ENCODE measurements around the gene FHOD3.

The FHOD3 gene

DNA sequence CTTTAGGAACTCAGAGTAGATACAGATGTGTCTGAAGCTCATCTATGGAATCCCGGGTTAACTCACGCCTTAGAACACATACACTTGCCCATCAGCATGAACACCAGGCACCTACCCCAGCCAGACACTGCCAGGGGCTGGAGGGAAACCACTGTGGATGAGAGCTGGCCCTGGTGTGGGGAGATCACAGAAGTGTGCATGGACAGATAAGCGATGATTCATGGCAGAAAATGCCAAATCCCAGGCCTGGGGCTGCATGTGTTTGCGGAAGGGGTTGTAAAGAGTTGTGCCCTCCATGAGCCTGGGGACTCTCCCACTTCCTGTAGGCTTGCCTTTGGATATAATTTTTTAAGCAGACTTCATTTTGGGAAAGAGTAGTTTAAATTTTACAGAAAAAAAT, 193.4 kb downstream of the FHOD3 start:
- no peak overlapping the region for H3K4me3 ChIP-seq (ENCODE audit: low read depth, low read length)
- TF ChIP-seq, protein P1, sequence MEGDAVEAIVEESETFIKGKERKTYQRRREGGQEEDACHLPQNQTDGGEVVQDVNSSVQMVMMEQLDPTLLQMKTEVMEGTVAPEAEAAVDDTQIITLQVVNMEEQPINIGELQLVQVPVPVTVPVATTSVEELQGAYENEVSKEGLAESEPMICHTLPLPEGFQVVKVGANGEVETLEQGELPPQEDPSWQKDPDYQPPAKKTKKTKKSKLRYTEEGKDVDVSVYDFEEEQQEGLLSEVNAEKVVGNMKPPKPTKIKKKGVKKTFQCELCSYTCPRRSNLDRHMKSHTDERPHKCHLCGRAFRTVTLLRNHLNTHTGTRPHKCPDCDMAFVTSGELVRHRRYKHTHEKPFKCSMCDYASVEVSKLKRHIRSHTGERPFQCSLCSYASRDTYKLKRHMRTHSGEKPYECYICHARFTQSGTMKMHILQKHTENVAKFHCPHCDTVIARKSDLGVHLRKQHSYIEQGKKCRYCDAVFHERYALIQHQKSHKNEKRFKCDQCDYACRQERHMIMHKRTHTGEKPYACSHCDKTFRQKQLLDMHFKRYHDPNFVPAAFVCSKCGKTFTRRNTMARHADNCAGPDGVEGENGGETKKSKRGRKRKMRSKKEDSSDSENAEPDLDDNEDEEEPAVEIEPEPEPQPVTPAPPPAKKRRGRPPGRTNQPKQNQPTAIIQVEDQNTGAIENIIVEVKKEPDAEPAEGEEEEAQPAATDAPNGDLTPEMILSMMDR (IDR thresholded peaks at IDR 0.05; ENCODE audit: low read depth, low read length) = no peak

DNA sequence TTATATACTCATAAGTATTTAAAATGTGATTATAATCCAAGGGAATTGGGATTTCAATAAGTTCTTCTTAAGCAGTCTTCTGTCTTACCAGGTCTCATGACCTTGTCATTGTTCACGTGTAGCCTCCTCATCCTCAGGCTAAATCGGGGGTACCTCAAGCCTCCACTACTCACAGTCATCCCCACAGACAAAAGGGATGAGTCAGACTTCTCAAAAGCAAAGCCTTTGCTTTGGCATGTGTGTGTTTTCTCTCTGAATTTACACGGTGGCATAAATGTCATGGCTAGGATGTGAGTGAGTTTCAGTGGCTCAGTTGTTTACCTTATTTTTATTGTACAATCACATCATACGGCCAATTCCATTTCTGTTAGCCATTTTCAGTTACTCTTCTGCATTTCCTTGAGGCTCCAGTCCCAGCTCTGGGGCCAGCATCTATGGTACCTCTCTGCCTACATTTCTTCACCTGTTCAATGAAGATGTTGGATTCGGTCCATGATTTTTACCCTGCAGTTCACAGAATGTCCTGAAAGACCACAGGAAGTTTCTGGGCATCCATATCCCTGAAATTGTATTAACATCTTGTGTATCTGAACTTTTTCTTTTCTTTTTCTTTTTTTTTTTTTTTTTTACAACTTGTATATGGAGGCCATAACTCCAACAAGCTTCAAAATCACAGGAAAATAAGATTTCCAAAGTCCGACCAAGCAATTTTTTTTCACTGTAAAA, 195.3 kb downstream of the FHOD3 start:
- TF ChIP-seq, protein P1 (IDR thresholded peaks at IDR 0.05; ENCODE audit: low read depth, low read length) = no peak
- no peak overlapping the region for H3K4me3 ChIP-seq (ENCODE audit: low read depth, low read length)

DNA sequence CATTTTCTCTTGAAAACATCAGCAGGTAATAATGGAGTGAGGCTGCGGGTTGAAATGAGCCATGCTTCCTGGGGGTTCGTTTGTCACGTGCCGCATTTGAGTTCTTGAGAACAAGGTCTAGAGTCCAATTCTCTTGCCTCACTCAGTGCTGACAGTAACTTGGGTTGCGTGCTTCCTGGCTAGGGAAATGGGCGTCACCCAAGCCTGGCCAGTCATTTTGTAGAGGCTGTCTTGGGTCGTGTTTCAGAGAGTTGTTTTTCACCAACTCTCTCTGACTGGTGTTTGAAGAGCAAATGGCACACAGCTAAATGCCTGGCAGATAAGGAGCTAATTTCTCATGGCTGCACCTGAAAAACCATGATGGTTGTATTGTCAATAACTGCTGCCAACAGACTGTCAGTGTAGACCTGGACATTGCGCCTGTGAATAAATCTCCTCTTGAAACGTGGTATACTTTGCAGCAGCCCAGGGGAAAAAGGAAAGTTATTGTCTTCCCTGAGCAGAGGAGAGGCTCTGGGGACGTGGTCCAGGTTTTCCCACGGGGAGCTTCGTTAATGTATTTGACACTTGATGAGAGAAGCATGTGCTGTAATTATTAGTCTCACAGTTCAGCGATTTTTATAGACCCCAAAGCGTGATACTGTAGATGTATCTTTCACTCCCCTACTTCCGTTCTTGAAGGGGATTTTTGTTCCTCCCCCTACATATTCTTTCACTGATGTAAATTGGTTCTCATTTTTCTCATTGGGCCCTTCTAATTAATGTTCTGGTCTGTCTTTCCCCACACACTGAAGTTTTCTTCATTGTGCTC, 196.0 kb downstream of the FHOD3 start:
- TF ChIP-seq, protein P1 (IDR thresholded peaks at IDR 0.05; ENCODE audit: low read depth, low read length) = no peak
- H3K4me3 ChIP-seq (ENCODE audit: low read depth, low read length) = no peak overlapping the region

DNA sequence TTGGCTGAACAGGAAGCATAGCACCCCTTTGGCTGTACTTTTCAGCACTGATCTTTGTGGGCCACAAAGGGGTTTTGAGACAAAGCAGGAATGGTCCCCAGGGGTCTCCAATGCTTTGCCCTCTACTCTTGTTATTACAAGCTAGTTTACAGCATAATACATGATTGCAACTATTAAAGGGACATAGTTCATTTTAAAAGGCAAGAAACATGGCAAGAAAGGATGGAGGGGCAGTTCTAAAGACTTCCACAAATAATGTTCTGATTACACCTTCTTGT, 196.6 kb downstream of the FHOD3 start:
- TF ChIP-seq, protein P1 (IDR thresholded peaks at IDR 0.05; ENCODE audit: low read depth, low read length) = no peak
- no peak overlapping the region for H3K4me3 ChIP-seq (ENCODE audit: low read depth, low read length)

DNA sequence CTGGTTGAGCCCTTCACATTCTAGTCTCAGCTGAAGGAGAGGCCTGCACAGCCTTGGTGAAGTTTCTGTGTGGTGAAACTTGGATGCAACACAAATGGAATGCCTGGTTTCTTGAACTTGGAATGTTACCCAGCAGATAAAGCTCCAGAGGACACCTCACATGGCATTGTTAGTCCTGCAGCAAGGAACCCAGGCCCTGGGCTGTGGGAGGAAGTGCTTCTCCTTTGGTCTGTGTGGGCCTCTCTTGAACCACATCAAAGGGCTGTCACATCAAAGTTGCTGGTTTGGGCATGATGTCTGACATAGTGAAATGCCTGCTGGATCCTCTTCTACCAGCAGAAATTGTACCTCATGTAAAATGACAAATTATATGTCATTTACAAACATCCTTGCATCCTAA, 198.5 kb downstream of the FHOD3 start:
- no peak overlapping the region for H3K4me3 ChIP-seq (ENCODE audit: low read depth, low read length)
- TF ChIP-seq, protein P1 (IDR thresholded peaks at IDR 0.05; ENCODE audit: low read depth, low read length) = no peak

DNA sequence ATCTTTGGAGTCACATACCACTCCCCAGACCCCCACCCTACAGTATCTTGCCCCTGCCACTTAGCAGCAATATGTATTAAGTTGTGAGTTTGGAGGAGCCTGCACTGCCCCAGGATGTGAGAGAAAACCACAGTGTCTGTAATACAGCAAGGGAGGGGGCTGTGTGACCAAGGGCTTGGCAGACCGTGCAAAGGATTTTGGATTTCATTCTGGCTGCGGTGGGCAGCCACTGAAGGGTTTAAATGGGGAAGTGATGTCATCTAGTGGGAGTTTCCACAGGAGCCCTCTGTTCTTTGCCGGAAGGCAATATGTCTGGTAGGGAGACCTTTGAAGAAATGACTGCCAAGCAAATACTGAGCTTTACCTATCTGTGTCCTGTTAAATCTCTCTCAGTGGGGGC, 202.4 kb downstream of the FHOD3 start:
- no peak overlapping the region for H3K4me3 ChIP-seq (ENCODE audit: low read depth, low read length)
- TF ChIP-seq, protein P1 (IDR thresholded peaks at IDR 0.05; ENCODE audit: low read depth, low read length) = no peak

DNA sequence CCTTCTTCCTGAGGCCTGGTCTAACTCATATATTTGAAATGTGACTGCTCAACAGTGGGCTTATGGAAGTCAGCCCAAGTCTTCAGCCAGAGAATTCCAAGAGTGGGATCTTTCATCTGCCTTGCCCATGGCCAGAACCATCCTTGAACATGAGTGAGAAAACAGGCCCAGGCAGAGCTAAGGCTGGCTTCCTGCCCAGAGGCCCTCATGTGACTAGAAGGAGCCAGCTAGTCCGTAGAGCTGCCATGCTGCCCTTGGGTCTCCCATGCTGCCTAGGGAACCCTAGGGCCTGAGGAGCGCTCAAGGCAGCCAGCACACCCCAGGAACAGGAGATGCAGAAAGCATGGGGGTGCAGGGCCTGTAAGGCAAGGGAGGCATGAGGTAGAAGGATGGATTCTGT, 203.6 kb downstream of the FHOD3 start:
- TF ChIP-seq, protein P1 (IDR thresholded peaks at IDR 0.05; ENCODE audit: low read depth, low read length) = no peak
- H3K4me3 ChIP-seq (ENCODE audit: low read depth, low read length) = no peak overlapping the region
